AG09319 (cell line): ENCODE measurements around the gene TBL1XR1.
"Not testable (repeated sequence)": the region's sequence is repeated elsewhere in the genome, so short reads cannot be mapped to it uniquely, and the experiment has no call there.

ENCODE experiments used
- DNase-seq: peaks from one replicate; pipeline ENCODE4 v3.0.0-alpha.2; 2010; ENCODE audit warnings: low read depth; ENCODE audit errors: extremely low read depth
- CTCF ChIP-seq: IDR thresholded peaks from 2 replicates; pipeline ENCODE4 v1.5.1; 2011; ENCODE audit warnings: low read depth, mild to moderate bottlenecking, inconsistent platforms, low read length, moderate library complexity

The TBL1XR1 gene

GRCh38 chr3:177186306-177186705, 11.0 kb downstream of the TBL1XR1 start:
- TF ChIP-seq CTCF: no peak

GRCh38 chr3:177185035-177185574, 12.2 kb downstream of the TBL1XR1 start:
- DNase-seq: no peak
- no peak for TF ChIP-seq CTCF

More at GRCh38 chr3:177186306-177186705, 11.0 kb downstream of the TBL1XR1 start:
- DNase-seq: no peak

- DNase-seq: not testable (repeated sequence)
Measured at GRCh38 chr3:177184602-177185001, 12.7 kb downstream of the TBL1XR1 start.

- TF ChIP-seq CTCF: no peak
- no peak for DNase-seq
Measured at GRCh38 chr3:177182352-177182751, 14.9 kb downstream of the TBL1XR1 start.

GRCh38 chr3:177181418-177181817, 15.9 kb downstream of the TBL1XR1 start:
- no peak for TF ChIP-seq CTCF
- no peak for DNase-seq

- TF ChIP-seq CTCF: no peak
- DNase-seq: no peak
Measured at GRCh38 chr3:177180506-177180905, 16.8 kb downstream of the TBL1XR1 start.

- TF ChIP-seq CTCF: no peak
- no peak for DNase-seq
Measured at GRCh38 chr3:177179281-177180067, 17.8 kb downstream of the TBL1XR1 start.

- DNase-seq: no peak
- TF ChIP-seq CTCF: no peak
Measured at GRCh38 chr3:177177749-177178221, 19.5 kb downstream of the TBL1XR1 start.
